T47D (cell line): Measurements from ENCODE around the gene DTX1.

Experiments used
- DNase-seq, 2 experiments: peaks; one replicate each; pipeline versions ENCODE4 v3.0.0 to v3.0.0-alpha.2; 2011 to 2012; ENCODE audit warnings: low read depth in 1 of 2, low spot score in 1 of 2
- JUND ChIP-seq: IDR thresholded peaks from 2 replicates; pipeline ENCODE4 v1.6.1; 2012; ENCODE audit warnings: low read depth
- in situ Hi-C: cut with HindIII; loops from 2 replicates; pipeline ENCODE4 v1.10.0; 2016; ENCODE audit warnings: low sequenced_read_pairs, low pct_unique_long_range_greater_than_20kb

Gene DTX1

DNA sequence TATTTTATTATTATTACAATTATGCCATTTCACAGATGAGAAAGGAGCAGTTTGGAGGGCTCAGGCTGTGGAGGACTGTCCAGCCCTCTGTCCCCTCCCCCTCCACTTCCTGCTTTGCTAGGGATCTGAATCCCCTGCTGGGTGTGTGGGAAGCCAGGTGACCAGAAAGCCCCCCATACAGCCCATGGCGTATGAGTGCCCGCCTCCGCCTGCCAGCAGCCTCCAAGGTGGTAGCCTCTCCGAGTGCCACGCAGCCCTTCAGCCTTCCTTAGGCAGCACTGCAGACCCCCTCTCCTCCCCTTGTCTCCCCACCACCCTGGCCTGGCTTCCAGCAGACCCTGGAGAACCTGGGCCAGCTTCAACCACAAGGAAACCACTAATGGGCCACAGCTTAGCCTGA, 12.6 kb downstream of the DTX1 start:
- DNase-seq = no peak
- no peak for TF ChIP-seq JUND
- in situ Hi-C loops = no loop called here

DNA sequence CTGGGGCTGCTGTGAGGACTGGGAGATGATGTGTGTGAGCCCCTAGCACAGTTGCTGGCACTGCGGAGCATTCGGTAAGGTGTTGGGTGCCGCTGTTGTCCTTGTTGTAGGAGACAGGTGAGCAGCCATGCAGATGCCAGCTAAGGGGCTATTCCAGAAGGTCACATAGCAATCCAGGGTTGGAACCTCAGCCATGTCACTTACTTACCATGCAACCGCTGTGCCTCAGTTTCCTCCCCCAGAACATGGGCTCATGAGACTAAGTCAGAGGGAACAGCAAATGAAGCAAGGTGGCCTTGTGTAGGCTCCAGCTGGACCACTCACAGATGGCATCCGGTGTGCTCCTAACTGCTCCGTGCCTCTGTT, 13.2 kb downstream of the DTX1 start:
- TF ChIP-seq JUND = no peak
- in situ Hi-C loops = no loop called here
- no peak for DNase-seq

DNA sequence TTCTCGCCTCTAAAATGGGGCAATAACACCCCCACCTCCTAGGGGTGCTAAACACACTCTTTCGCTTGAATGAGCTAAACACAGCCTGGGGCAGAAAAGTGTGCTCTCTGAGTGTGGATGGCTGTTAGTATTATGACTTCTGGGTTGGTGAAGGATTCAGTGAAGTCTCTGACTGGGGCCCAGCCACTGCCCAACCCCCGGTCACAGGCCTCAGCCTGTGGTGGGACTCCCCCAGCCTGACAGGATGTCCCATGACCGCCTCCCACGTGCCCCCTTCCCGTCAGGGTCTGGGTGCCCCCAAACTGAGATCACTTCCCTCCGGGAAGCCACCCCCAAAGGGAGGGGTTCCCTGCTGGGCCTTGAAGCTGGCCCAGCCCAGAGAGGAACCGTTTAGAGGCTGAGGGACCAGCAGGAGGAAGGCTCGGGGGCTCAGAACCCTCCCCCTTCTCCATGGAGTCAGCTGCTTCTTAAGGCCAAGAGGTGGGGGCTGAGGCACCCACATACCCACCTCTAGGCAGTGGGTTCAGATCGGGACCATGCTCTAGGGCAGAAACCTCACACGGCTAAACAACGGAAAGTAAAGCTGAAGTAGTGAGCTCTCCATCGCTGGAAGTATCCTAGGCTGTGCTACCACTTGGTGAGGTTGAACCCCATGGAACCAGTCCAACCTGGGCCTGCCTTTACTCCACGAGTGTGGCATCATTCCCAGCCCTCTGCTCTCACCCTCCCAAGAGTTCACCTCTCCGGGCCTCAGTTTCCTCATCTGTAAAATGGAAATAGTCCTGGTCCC, 13.8 kb downstream of the DTX1 start:
- in situ Hi-C loops = no loop called here
- no peak for TF ChIP-seq JUND
- DNase-seq = no peak

DNA sequence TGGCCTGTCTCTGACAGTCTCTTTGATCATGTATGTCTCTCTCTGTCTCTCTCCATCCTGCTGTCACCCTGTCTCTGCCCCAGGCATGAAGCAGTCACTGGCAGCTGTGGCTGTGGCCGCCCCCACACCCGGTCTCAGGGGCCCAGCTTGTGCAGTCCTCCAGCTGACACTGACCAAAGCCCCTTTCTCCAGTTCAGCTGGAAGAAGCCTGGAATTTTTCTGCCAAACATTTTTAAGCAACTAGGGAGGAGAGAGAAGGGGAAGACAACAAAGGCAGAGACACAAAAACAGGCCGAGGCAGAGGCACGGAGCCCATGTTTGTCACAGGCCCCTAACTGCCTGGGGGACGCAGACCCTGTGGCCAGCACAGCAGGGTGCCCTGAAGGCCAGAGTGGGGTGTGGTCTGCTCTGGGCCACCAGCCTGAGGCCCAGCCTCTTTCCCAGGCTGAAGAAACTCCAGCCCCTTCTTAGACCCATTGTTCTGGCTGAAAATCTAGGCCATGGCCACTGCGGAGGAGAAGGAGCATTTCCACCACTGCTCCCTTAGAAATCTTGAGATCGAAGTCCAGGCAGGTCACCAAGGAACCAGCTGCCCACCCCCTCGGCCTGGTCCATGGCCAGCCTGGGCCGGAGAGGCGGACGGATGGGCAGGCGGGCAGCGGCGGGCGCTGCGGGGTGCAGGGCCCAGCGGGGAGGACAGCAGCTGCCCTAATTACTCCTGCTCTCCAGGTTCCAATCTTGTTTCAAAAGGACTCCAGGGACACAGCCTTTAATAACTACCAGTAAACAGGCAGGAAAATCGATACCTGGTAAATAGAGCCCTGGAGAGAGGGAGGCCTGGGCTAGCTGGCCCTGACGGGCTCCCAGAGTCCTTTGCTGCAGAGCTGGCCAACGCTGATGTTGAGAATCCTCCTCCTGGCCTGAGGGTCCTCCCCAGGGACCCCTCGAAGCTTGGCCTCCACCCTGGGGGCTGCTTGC, 14.9 kb downstream of the DTX1 start:
- in situ Hi-C loops = no loop called here
- DNase-seq = no peak
- TF ChIP-seq JUND = no peak

DNA sequence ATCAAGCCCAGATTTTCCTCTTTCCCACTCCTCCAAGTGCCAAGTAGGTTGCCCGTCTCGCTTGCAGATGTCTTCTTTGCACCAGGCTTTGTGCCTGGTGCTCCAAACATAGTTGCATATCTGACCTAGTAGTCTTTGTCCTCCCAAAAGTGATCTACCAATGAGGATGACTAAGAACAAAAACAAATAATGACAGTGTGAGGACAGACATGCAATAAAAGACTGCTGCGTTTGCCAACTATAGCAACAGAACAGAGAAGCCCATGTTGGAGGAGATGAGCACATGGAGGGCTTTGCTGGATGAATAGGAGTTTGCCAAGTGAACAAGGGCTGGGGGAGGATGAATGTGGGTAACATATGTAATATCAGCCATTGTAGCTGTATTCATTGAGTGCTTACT, 15.6 kb downstream of the DTX1 start:
- DNase-seq = no peak
- in situ Hi-C loops = no loop called here
- no peak for TF ChIP-seq JUND

DNA sequence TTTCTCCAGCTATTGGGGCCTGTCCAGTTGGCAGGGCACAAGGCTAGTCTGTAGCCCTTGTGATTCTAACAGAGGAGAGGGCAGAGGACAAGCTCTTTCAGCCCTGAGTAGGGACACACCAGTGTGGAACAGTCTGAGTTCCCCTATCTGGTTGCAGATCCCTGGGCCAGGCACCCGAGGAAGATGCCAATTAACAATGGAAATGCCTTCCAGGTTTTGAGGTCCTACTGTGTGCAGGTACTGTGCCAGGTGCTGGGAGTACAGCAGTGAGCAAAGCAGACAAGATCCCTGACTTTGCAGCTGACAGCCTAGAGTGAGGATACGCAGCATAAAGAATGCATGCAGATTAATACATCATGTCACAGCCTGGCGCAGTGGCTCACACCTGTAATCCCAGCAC, 17.1 kb downstream of the DTX1 start:
- DNase-seq = no peak
- no peak for TF ChIP-seq JUND
- in situ Hi-C loops = no loop called here

DNA sequence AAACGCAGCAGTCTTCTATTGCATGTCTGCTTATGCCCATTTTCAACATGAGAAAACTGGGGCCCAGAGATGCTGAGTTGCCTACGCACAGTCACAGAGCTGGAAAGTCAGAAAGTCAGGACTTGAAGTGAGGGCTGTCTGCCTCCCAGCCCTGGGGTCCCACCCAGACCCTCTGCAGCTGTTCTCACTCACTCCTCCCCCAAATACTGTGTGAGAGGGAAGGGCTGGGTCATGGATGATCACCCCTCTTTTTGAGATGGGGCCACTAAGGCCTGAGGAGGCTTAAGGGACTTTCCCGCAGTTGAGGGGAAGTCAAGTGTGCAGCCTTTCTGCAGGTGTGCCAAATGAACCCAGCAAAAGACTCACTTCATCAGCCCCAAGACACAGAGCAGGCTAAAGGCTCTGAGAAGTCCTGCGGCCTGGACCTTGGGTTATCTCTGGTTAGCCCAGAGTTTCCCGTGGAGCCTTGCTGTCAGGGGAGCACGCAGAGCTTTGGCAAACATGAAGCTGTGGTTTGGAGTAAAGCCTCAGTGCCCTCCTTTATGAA, 18.7 kb downstream of the DTX1 start:
- no peak for DNase-seq
- no peak for TF ChIP-seq JUND
- in situ Hi-C loops = no loop called here

DNA sequence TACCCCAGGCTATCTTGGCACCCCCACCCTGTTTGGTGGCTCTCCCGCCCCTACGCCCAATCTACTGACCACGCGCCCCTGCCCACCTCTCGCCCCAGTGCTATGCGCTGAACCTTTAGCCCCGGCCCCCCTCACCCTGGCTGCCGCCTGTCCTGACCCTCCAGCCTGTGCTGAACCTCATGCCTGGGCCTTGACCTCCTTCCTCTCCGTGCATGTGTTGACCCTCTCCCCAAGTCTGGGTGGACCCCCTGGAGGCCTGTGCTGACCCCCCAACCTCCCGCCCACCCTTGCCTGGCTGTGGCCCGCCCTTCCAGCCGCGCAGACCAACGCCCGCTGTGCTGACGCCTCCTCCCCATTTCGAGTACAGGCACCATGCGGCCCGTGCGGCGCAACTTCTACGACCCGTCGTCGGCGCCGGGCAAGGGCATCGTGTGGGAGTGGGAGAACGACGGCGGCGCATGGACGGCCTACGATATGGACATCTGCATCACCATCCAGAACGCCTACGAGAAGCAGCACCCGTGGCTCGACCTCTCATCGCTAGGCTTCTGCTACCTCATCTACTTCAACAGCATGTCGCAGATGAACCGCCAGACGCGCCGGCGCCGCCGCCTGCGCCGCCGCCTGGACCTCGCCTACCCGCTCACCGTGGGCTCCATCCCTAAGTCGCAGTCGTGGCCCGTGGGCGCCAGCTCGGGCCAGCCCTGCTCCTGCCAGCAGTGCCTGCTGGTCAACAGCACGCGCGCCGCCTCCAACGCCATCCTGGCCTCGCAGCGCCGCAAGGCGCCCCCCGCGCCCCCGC, 20.7 kb downstream of the DTX1 start:
- no peak for DNase-seq
- no peak for TF ChIP-seq JUND
- in situ Hi-C loops = no loop called here

DNA sequence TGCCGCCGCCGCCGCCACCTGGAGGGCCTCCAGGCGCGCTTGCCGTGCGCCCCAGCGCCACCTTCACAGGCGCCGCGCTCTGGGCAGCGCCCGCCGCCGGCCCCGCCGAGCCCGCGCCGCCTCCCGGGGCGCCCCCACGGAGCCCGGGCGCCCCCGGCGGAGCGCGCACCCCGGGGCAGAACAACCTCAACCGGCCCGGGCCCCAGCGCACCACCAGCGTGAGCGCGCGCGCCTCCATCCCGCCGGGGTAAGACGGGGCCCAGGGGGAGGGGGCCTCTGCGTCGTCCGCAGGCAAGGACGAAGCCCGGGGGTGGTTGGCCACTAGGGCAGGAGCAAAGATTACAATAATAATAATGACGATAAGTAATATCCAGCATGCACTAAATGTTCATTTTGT, 21.3 kb downstream of the DTX1 start:
- no peak for TF ChIP-seq JUND
- DNase-seq = no peak
- in situ Hi-C loops = no loop called here

DNA sequence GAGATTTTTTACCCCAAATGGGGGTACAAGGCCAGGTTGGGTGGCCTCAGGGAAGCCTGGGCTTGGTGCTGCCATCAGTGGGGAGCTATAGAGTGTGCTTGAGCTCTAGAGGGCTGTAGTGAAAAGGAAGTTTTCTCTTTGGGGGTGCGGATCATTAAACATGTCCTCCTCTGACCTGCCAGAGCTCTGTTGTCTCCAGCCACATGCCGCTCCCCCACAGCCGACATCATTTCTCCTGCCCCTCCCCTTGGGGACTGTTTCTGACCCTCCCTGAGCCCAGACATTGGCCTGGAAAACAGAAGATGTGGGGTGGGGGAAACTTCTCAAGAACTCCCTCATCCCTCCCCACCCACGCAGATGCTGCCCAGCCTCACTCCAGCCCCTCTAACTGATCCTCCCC, 25.3 kb downstream of the DTX1 start:
- TF ChIP-seq JUND = no peak
- DNase-seq = no peak
- in situ Hi-C loops = no loop called here

DNA sequence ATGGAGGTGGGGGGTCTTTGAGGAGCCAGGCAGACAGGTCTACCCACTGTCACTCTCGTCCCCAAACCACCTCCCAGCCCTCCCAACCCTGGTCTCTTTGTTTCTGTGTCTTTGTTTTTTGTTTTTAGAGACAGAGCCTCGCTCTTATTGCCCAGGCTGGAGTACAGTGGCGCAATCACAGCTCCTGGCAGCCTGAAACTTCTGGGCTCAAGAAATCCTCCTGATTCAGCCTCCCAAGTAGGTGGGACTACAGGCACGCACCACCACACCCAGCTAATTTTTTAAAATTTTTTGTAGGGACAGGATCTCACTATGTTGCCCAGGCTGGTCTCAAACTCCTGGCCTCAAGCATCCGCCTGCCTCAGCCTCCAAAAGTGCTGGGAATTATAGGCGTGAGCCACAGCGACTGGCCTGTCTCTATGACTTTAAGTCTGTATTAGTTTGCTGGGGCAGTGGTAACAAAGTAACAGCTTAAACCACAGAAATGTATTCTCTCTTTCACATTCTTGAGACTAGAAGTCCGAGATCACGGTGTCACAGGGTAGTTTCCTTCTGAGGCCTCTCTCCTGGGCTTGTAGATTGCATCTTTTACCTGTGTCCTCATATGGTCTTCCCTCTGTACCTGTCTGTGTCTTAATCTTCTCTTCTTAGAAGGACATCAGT, 26.1 kb downstream of the DTX1 start:
- DNase-seq = no peak
- no peak for TF ChIP-seq JUND
- in situ Hi-C loops = no loop called here

DNA sequence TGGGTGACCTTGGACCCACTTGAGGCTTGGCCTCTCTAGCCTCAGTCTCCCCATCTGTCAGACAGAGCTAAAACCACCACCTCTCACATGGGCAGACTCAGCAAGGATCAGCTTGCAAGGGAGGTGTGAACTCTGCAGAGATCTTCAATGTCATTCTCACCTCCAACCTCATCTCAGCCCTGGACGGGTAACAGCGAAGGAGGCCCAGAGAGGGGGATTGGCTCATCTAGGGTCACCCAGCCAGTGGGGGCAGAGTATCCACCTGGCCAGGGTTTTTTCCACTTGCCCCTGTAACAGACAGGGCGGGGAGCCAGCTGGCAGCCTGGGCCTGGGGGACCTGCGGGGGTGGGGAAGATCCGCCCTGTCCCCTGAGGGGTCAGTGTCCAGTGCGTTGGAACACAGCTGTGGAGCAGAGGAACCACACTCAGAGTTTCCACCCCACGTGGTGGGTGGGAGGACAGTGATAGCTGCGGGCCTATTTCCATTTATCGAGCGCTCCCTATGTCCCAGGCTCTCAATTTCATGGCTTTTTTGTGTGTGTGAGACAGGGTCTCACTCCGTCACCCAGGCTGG, 27.4 kb downstream of the DTX1 start:
- in situ Hi-C loops = no loop called here
- DNase-seq = no peak
- no peak for TF ChIP-seq JUND
